DND-41 (cell line): ENCODE measurements around the gene TEX22.
A peak's percentile ranks its signal among the peaks of the same experiment; 100 is the strongest.

ENCODE experiments used
- ATAC-seq: fragments of 200-7000 bp; cut with Tn5 transposase; 3 replicates; pipeline ENCODE4 v1.9.1; 2021; ENCODE audit warnings: low read depth; ENCODE audit not compliant: insufficient read depth
- DNase-seq: peaks from one replicate; pipeline ENCODE4 v3.0.0-alpha.2; 2020
- H2AFZ ChIP-seq: 2 replicates; pipeline ENCODE4 v1.6.0; 2012; ENCODE audit warnings: low read depth, low read length
- H3K27ac ChIP-seq: 2 replicates; pipeline ENCODE4 v1.5.1; 2012; ENCODE audit warnings: low read length, inconsistent platforms
- H3K27me3 ChIP-seq: fragments of 200-600 bp; sonication (generic); 2 replicates; pipeline ENCODE4 v1.6.0; 2012; ENCODE audit warnings: low read length, mild to moderate bottlenecking, inconsistent platforms; ENCODE audit not compliant: insufficient read depth, poor library complexity
- H3K36me3 ChIP-seq: 2 replicates; pipeline ENCODE4 v1.5.1; 2012; ENCODE audit warnings: low read length, inconsistent platforms; ENCODE audit not compliant: insufficient read depth
- H3K4me1 ChIP-seq: 2 replicates; pipeline ENCODE4 v1.5.1; 2012; ENCODE audit warnings: mild to moderate bottlenecking, low read length; ENCODE audit not compliant: insufficient read depth
- H3K4me2 ChIP-seq: 2 replicates; pipeline ENCODE4 v1.6.0; 2012; ENCODE audit warnings: mild to moderate bottlenecking, moderate library complexity, low read length, inconsistent platforms; ENCODE audit not compliant: insufficient read depth
- H3K4me3 ChIP-seq, 2 experiments: fragments of 200-600 bp in 1 of 2; shearing (Covaris generic) in 1 of 2; 2 replicates each; pipeline ENCODE4 v1.5.1; 2012 to 2016; ENCODE audit warnings: inconsistent platforms in 2 of 2, low read length in 2 of 2, mild to moderate bottlenecking in 2 of 2, low read depth in 1 of 2, moderate library complexity in 1 of 2
- H3K79me2 ChIP-seq: 2 replicates; pipeline ENCODE4 v1.6.0; 2012; ENCODE audit warnings: low read length, inconsistent platforms; ENCODE audit not compliant: insufficient read depth
- H3K9ac ChIP-seq: 2 replicates; pipeline ENCODE4 v1.6.0; 2012; ENCODE audit warnings: low read depth, mild to moderate bottlenecking, inconsistent platforms, low read length, moderate library complexity
- H3K9me3 ChIP-seq: 2 replicates; pipeline ENCODE4 v1.5.1; 2012; ENCODE audit warnings: low read length, moderate library complexity, mild to moderate bottlenecking, inconsistent platforms; ENCODE audit not compliant: insufficient read depth, severe bottlenecking
- H4K20me1 ChIP-seq: 2 replicates; pipeline ENCODE4 v1.6.0; 2012; ENCODE audit warnings: low read length; ENCODE audit not compliant: insufficient read depth
- CTCF ChIP-seq: IDR thresholded peaks from 2 replicates; pipeline ENCODE4 v1.5.1; 2012; ENCODE audit warnings: borderline replicate concordance, low read length, moderate library complexity, mild to moderate bottlenecking; ENCODE audit not compliant: poor library complexity, severe bottlenecking; ENCODE audit errors: extremely low read depth
- EZH2 ChIP-seq: IDR thresholded peaks from 3 replicates; pipeline ENCODE4 v1.6.1; 2012; ENCODE audit warnings: borderline replicate concordance, low read depth, mild to moderate bottlenecking, moderate library complexity, low read length, inconsistent platforms; ENCODE audit not compliant: severe bottlenecking

The TEX22 gene

GRCh38 chr14:105448706-105449111 lies 50.4 kb downstream of the TEX22 start:
- Histone ChIP-seq H3K4me1 (no peaks in the 10 kb centered on the region), H3K9me3 (no peaks in the 10 kb centered on the region), H3K4me2 (no peak overlapping the region), H3K27ac (no peak overlapping the region), H3K4me3 (no peak overlapping the region), H2AFZ (no peak overlapping the region), H3K27me3 (no peaks in the 10 kb centered on the region), H3K79me2 (peaks cover 46% of the 10 kb centered on the region), H3K36me3 (peaks cover 80% of the 10 kb centered on the region), H3K9ac (no peak overlapping the region), H4K20me1 (peaks cover 68% of the 10 kb centered on the region)
- TF ChIP-seq EZH2 (no peak), CTCF (peak; percentile 72)
- peak; percentile 61 for DNase-seq
- ATAC-seq = peak; percentile 86

DNA sequence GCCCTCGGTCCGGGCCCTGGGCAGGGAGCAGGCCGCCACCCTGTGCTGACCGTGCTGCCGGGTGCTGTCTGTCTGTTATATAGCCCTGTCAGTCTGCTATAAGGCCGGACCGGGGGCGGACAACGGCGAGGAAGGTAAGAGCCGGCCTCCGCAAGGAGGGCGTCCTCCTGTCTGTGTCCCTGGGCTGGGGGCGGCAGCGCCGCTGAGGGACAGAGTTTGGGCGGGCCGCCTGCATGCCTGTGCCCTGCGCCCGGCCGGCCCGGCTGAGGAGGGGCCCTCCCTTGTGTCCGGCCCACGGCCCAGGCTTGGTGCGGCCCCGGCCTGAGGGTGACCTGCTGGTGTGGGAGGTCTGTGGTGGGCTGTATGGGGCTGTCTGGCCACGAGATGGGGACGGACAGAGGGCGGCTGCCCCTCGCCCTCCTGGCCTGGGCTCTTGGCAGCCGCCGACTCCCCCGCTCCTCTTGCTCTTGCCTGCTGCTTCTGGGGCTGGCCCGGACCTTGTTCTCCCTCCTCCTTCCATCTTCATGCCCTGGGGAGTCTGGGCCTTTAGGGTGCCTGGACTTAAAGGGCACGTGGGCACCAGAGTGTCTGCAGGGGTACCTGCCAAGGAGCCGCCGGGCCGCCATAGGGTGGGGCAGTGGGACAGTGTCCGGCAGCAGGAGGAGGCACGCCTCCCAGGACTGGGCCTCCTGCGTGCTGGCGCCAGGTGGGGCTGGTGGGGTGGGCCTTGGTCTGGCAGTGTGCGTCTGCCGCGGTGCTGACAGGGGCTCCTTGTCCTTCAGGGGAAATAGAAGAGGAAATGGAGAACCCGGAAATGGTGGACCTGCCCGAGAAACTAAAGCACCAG lies 51.2 kb downstream of the TEX22 start:
- DNase-seq = no peak

GRCh38 chr14:105450123-105450505 lies 51.8 kb downstream of the TEX22 start:
- no peak overlapping the region for H3K4me2 ChIP-seq
- no peaks in the 10 kb centered on the region for H3K4me1 ChIP-seq
- peaks cover 88% of the 10 kb centered on the region for H3K36me3 ChIP-seq
- no peak overlapping the region for H3K4me3 ChIP-seq
- H3K27ac ChIP-seq = no peak overlapping the region
- DNase-seq (no peak), ATAC-seq (no peak)
- H3K27me3 ChIP-seq = no peaks in the 10 kb centered on the region
- no peaks in the 10 kb centered on the region for H3K9me3 ChIP-seq
- no peak overlapping the region for H3K9ac ChIP-seq
- H4K20me1 ChIP-seq = peaks cover 65% of the 10 kb centered on the region
- TF ChIP-seq EZH2 = no peak
- no peak for TF ChIP-seq CTCF
- H3K79me2 ChIP-seq = peaks cover 42% of the 10 kb centered on the region
- H2AFZ ChIP-seq = no peak overlapping the region

More for the DNA sequence above, 51.2 kb downstream of the TEX22 start:
- Histone ChIP-seq H3K36me3 (peaks cover 87% of the 10 kb centered on the region), H3K9ac (no peak overlapping the region), H3K79me2 (peaks cover 46% of the 10 kb centered on the region), H4K20me1 (peaks cover 68% of the 10 kb centered on the region), H2AFZ (no peak overlapping the region), H3K27me3 (no peaks in the 10 kb centered on the region), H3K4me3 (no peak overlapping the region), H3K27ac (no peak overlapping the region), H3K4me2 (no peak overlapping the region), H3K4me1 (no peaks in the 10 kb centered on the region), H3K9me3 (no peaks in the 10 kb centered on the region)
- no peak for TF ChIP-seq EZH2
- ATAC-seq = no peak

GRCh38 chr14:105450864-105451720 lies 52.8 kb downstream of the TEX22 start:
- DNase-seq (no peak), ATAC-seq (no peak)
- Histone ChIP-seq H3K27me3 (no peaks in the 10 kb centered on the region), H3K4me3 (no peak overlapping the region), H4K20me1 (peaks cover 65% of the 10 kb centered on the region), H3K9me3 (no peaks in the 10 kb centered on the region), H3K27ac (no peak overlapping the region), H3K4me1 (no peaks in the 10 kb centered on the region), H2AFZ (no peak overlapping the region), H3K79me2 (peaks cover 35% of the 10 kb centered on the region), H3K36me3 (peaks cover 88% of the 10 kb centered on the region), H3K9ac (no peak overlapping the region), H3K4me2 (no peak overlapping the region)
- TF ChIP-seq CTCF = no peak
- TF ChIP-seq EZH2 = no peak
